Activated T-cell treated with anti-CD3 and anti-CD28 coated beads, Interleukin-2, amount 50 U/mL, for 4 hours (primary cell): ENCODE measurements around the gene SCYL3. TPM values are rescaled to one million over a fixed set of nuclear protein-coding genes. Genes with fewer than 3 reads are reported as not detected.
"Not testable (repeated sequence)": the region's sequence is repeated elsewhere in the genome, so short reads cannot be mapped to it uniquely, and the experiment has no call there.

Source experiments
- ATAC-seq, 2 donors: fragments of 200-7000 bp; cut with Tn5 transposase; one replicate each; pipeline ENCODE4 v1.10.0; 2021
- DNase-seq: peaks from one replicate; pipeline ENCODE4 v3.0.0-alpha.2; 2020
- H3K27me3 Mint-ChIP-seq: one replicate; pipeline ENCODE4 v1.8.0; 2021; ENCODE audit warnings: low read depth, mixed read lengths
- H3K36me3 Mint-ChIP-seq: one replicate; pipeline ENCODE4 v1.8.0; 2022; ENCODE audit warnings: mixed read lengths; ENCODE audit not compliant: insufficient read depth
- H3K4me1 Mint-ChIP-seq: one replicate; pipeline ENCODE4 v1.8.0; 2021; ENCODE audit warnings: low read depth, mixed read lengths
- H3K4me3 Mint-ChIP-seq: one replicate; pipeline ENCODE4 v1.8.0; 2021; ENCODE audit warnings: mild to moderate bottlenecking, moderate library complexity, mixed read lengths
- H3K9me3 Mint-ChIP-seq: one replicate; pipeline ENCODE4 v1.8.0; 2021; ENCODE audit warnings: mixed read lengths
- total RNA-seq, 3 donors: library from RNA; stranded (reverse); gene quantifications; one replicate each; pipeline ENCODE4 v1.2.1, GENCODE V29; 2021

The SCYL3 gene
- total RNA-seq, 3 donors from 2014 or later, result 7.6 to 7.8 (median 7.7) TPM

GRCh38 chr1:169890761-169891538, 2.7 kb downstream of the SCYL3 start:
- DNase-seq, result peak; percentile 25
- Mint-ChIP-seq H3K4me3 (peak overlapping the region; percentile 86), H3K36me3 (peaks cover 12% of the 10 kb centered on the region), H3K4me1 (peaks cover 50% of the 10 kb centered on the region), H3K27me3 (no peaks in the 10 kb centered on the region), H3K9me3 (no peaks in the 10 kb centered on the region)
- ATAC-seq, result peak; percentile 19 to 36

GRCh38 chr1:169889871-169890270, 3.8 kb downstream of the SCYL3 start:
- peaks cover 18% of the 10 kb centered on the region for H3K36me3 Mint-ChIP-seq
- no peaks in the 10 kb centered on the region for H3K9me3 Mint-ChIP-seq
- no peak overlapping the region for H3K4me3 Mint-ChIP-seq
- H3K27me3 Mint-ChIP-seq, result no peaks in the 10 kb centered on the region
- peaks cover 54% of the 10 kb centered on the region for H3K4me1 Mint-ChIP-seq
- ATAC-seq (no peak), DNase-seq (no peak)

- H3K4me1 Mint-ChIP-seq, result peaks cover 45% of the 10 kb centered on the region
- H3K36me3 Mint-ChIP-seq, result peaks cover 28% of the 10 kb centered on the region
- no peak for DNase-seq
- ATAC-seq, result no peak
- H3K27me3 Mint-ChIP-seq, result no peaks in the 10 kb centered on the region
- H3K9me3 Mint-ChIP-seq, result no peaks in the 10 kb centered on the region
- no peak overlapping the region for H3K4me3 Mint-ChIP-seq
Observed at GRCh38 chr1:169886931-169887330, 6.8 kb downstream of the SCYL3 start.

- no peaks in the 10 kb centered on the region for H3K9me3 Mint-ChIP-seq
- no peak overlapping the region for H3K4me3 Mint-ChIP-seq
- peaks cover 44% of the 10 kb centered on the region for H3K4me1 Mint-ChIP-seq
- no peaks in the 10 kb centered on the region for H3K27me3 Mint-ChIP-seq
- ATAC-seq (no peak), DNase-seq (no peak)
- H3K36me3 Mint-ChIP-seq, result peaks cover 29% of the 10 kb centered on the region
Observed at GRCh38 chr1:169886422-169886821, 7.3 kb downstream of the SCYL3 start.

DNA sequence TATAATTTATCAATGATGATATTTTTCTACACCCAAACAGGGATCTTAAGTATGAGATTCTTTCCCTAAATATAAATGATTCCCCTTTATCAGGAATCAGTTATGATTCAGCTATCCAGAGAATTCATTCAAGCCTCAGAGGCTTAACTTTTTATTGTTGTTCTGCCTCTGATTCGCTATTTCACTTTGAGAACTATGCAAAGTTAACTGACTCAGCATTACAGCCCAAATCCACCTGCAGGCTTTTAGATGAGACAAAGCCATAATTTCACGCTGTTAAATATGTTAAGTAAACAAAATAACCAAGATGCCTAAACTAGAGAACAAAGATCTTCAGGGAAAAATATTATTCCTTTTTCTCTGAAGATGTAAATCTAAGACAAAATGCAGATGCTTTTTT, 8.5 kb downstream of the SCYL3 start:
- no peak for DNase-seq
- Mint-ChIP-seq H3K27me3 (no peaks in the 10 kb centered on the region), H3K4me3 (no peak overlapping the region), H3K36me3 (peaks cover 32% of the 10 kb centered on the region), H3K4me1 (peaks cover 32% of the 10 kb centered on the region), H3K9me3 (no peaks in the 10 kb centered on the region)
- no peak for ATAC-seq

- DNase-seq, result no peak
- peaks cover 30% of the 10 kb centered on the region for H3K4me1 Mint-ChIP-seq
- H3K9me3 Mint-ChIP-seq, result no peaks in the 10 kb centered on the region
- no peaks in the 10 kb centered on the region for H3K27me3 Mint-ChIP-seq
- ATAC-seq, result no peak
- peaks cover 32% of the 10 kb centered on the region for H3K36me3 Mint-ChIP-seq
- no peak overlapping the region for H3K4me3 Mint-ChIP-seq
Observed at GRCh38 chr1:169884634-169885033, 9.1 kb downstream of the SCYL3 start.

- DNase-seq (no peak), ATAC-seq (no peak)
- no peaks in the 10 kb centered on the region for H3K9me3 Mint-ChIP-seq
- H3K27me3 Mint-ChIP-seq, result no peaks in the 10 kb centered on the region
- H3K4me3 Mint-ChIP-seq, result no peak overlapping the region
- peaks cover 29% of the 10 kb centered on the region for H3K4me1 Mint-ChIP-seq
- peaks cover 40% of the 10 kb centered on the region for H3K36me3 Mint-ChIP-seq
Observed at GRCh38 chr1:169882039-169882511, 11.6 kb downstream of the SCYL3 start.

DNA sequence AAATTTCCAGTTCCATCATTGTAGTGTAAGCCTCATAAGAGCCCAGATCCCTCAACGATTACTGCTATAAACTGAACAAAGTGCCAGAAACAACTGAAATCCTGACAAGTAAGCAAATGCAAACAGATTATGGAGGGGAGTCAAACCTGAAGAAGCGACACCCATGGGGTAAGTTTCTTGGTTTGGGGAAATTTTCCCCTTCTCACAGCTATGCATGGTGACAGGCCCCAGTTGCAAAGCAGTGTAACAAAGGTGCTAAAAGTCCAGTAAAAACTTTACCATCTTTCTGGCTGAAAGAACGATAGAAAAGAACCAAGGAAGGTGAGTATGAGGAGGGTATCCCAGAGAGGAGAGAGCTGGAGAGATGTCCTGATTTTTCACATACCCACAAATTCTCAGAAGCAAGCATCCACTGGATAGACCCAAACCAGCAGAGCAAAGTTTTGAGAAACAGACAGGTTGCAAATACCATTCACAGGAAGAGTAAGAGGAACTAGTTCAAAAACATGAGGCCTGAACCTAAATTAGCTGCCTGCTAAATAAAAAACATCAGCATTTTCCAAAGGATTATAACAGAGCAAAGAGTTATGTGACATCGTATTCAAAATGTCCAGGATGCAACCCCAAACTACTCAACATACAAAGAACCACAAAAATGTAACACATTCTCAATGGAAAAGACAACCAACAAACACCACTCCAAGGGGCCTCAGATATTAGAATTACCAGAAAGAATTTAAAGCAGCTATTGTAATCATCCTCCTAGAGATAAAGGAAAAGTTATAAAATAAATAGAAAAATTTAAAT, 14.5 kb downstream of the SCYL3 start:
- Mint-ChIP-seq H3K36me3 (peaks cover 40% of the 10 kb centered on the region), H3K4me1 (peaks cover 23% of the 10 kb centered on the region), H3K9me3 (no peaks in the 10 kb centered on the region), H3K4me3 (no peak overlapping the region), H3K27me3 (no peaks in the 10 kb centered on the region)
- ATAC-seq (no peak), DNase-seq (no peak)

- peaks cover 30% of the 10 kb centered on the region for H3K4me1 Mint-ChIP-seq
- peaks cover 48% of the 10 kb centered on the region for H3K36me3 Mint-ChIP-seq
Observed at GRCh38 chr1:169878498-169878897, 15.2 kb downstream of the SCYL3 start.

GRCh38 chr1:169877800-169878491, 15.8 kb downstream of the SCYL3 start:
- DNase-seq (no peak), ATAC-seq (no peak)
- peaks cover 50% of the 10 kb centered on the region for H3K36me3 Mint-ChIP-seq
- no peak overlapping the region for H3K4me3 Mint-ChIP-seq
- no peaks in the 10 kb centered on the region for H3K27me3 Mint-ChIP-seq
- H3K9me3 Mint-ChIP-seq, result no peaks in the 10 kb centered on the region
- peaks cover 29% of the 10 kb centered on the region for H3K4me1 Mint-ChIP-seq

More at GRCh38 chr1:169878498-169878897, 15.2 kb downstream of the SCYL3 start:
- H3K4me3 Mint-ChIP-seq, result no peak overlapping the region
- H3K27me3 Mint-ChIP-seq, result no peaks in the 10 kb centered on the region
- ATAC-seq (no peak), DNase-seq (no peak)
- H3K9me3 Mint-ChIP-seq, result no peaks in the 10 kb centered on the region

DNA sequence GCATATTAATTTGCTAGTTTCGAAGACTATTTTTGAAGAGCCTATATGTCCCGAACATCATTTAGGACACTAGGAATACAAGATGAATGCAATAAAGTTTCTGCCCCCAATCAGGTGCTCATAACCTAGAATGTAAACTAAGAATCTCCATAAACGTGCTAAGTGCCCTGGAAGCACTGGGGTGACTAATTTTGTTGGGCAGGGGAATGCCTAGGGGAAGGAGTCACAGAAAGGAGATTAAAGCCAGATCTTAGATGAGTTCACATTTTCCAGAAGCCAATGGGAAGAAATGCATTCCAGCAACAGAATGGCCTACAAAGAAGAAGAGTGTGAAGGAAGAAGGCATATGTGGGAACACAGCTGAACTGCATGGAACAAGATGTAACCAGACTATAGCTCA, 19.5 kb downstream of the SCYL3 start:
- peaks cover 71% of the 10 kb centered on the region for H3K36me3 Mint-ChIP-seq
- no peaks in the 10 kb centered on the region for H3K9me3 Mint-ChIP-seq
- H3K4me1 Mint-ChIP-seq, result peaks cover 19% of the 10 kb centered on the region
- no peak overlapping the region for H3K4me3 Mint-ChIP-seq
- no peaks in the 10 kb centered on the region for H3K27me3 Mint-ChIP-seq
- no peak for ATAC-seq
- DNase-seq, result no peak

DNA sequence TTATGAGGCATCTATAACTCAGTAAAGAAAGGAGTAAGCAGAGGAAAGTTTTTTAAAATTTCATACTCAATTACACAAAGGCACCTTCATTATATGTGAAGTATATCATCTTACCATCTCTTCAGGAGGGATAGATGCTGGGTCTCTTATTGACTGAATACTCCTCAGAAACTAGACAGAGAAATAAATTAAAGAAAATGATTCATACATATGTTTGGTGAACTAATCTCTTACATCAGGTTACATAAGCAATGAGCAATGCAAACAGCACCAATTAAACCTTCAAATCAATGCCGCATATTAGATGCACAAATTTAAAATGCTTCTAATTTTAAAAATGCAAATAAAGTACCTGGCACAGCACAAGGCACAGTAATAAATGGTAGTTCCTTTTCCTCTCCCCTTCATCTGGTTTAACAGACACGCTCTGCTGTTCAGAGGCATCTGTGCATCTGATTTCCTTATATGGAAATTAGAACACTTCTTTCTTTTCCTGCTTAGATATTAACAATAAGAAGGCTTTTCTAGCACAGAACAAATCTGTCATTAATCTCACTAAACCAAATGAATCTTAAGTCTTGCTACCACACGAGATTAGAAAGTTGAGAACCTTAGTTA, 20.0 kb downstream of the SCYL3 start:
- ATAC-seq (no peak), DNase-seq (no peak)
- H3K4me1 Mint-ChIP-seq, result peaks cover 13% of the 10 kb centered on the region
- no peak overlapping the region for H3K4me3 Mint-ChIP-seq
- H3K9me3 Mint-ChIP-seq, result no peaks in the 10 kb centered on the region
- H3K27me3 Mint-ChIP-seq, result no peaks in the 10 kb centered on the region
- peaks cover 74% of the 10 kb centered on the region for H3K36me3 Mint-ChIP-seq

DNA sequence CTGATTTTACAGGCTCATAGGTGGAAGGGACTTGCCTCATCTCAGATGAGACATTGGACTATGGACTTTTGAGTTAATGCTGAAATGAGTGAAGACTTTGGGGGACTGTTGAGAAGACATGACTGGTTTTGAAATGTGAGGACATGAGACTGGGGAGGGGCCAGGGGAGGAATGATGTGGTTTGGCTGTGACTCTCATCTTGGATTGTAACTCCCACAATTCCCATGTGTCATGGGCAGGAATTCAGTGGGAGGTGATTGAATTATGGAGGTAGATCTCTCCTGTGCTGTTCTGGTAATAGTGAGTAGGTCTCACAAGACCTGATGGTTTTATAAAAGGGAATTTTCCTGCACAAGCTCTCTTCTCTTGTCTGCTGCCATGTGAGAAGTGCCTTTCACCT, 20.8 kb downstream of the SCYL3 start:
- no peak overlapping the region for H3K4me3 Mint-ChIP-seq
- no peaks in the 10 kb centered on the region for H3K27me3 Mint-ChIP-seq
- H3K4me1 Mint-ChIP-seq, result peaks cover 10% of the 10 kb centered on the region
- no peak for ATAC-seq
- H3K9me3 Mint-ChIP-seq, result no peaks in the 10 kb centered on the region
- no peak for DNase-seq
- peaks cover 77% of the 10 kb centered on the region for H3K36me3 Mint-ChIP-seq

DNA sequence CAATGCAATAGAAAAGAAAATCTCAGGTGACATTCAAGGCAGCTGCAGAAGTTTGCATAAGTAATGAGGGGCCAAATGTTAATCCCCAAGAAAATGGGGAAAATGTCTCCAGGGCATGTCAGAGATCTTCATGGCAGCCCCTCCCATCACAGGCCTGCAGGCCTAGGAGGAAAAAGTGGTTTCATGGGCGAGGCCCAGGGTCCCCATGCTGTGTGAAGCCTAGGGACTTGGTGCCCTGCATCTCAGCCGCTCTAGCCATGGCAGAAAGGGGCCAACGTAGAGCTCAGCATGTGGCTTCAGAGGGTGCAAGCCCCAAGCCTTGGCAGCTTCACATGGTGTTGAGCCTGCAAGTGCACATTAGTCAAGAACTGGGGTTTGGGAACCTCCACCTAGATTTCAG, 21.7 kb downstream of the SCYL3 start:
- ATAC-seq, H3K27me3 Mint-ChIP-seq, H3K4me1 Mint-ChIP-seq, H3K4me3 Mint-ChIP-seq, DNase-seq, H3K9me3 Mint-ChIP-seq: not testable (repeated sequence)
- H3K36me3 Mint-ChIP-seq, result peaks cover 81% of the 10 kb centered on the region
